A673 (cell line): Measurements from ENCODE around the gene MPDZ.

ENCODE experiments used
- EZH2 ChIP-seq: fragments of 200-600 bp; sonication (generic); IDR thresholded peaks from 2 replicates; pipeline ENCODE4 v1.6.1; 2017; ENCODE audit warnings: borderline replicate concordance, low read depth, mild to moderate bottlenecking, mixed read lengths, antibody characterized with exemption, low read length; ENCODE audit not compliant: poor library complexity, severe bottlenecking
- TF ChIP-seq, protein P1 (sequence below): fragments of 300-800, 200-600 bp; sonication (generic); conservative IDR thresholded peaks from 2 replicates; pipeline ENCODE4 v1.5.1; 2017; ENCODE audit warnings: low read depth, mild to moderate bottlenecking, antibody characterized with exemption, low read length, moderate library complexity, mixed read lengths

DNA sequence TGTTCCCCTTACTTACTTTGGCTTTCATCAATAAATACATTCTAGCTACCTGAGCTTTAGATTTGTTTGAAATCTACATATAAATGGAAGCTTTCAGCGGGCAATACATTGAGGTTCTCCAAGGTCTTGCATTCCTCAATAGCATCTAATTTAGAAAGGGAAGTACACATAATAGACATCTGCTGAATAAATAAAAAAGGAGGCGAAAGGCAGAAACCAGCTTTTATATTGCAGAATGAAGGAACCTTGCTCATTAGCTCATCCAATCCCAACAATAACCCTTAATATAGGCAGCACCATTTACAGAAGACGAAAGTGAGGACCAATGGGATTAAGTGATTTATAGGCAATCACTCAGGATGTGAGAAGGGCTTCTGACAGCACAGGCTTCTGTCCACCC, 147.5 kb downstream of the MPDZ start:
- TF ChIP-seq, protein P1, sequence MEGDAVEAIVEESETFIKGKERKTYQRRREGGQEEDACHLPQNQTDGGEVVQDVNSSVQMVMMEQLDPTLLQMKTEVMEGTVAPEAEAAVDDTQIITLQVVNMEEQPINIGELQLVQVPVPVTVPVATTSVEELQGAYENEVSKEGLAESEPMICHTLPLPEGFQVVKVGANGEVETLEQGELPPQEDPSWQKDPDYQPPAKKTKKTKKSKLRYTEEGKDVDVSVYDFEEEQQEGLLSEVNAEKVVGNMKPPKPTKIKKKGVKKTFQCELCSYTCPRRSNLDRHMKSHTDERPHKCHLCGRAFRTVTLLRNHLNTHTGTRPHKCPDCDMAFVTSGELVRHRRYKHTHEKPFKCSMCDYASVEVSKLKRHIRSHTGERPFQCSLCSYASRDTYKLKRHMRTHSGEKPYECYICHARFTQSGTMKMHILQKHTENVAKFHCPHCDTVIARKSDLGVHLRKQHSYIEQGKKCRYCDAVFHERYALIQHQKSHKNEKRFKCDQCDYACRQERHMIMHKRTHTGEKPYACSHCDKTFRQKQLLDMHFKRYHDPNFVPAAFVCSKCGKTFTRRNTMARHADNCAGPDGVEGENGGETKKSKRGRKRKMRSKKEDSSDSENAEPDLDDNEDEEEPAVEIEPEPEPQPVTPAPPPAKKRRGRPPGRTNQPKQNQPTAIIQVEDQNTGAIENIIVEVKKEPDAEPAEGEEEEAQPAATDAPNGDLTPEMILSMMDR, result no peak
- TF ChIP-seq EZH2, result no peak
